ENCODE results near the gene ZNF799.
"Not testable (repeated sequence)": the region's sequence is repeated elsewhere in the genome, so short reads cannot be mapped to it uniquely, and the experiment has no call there.

Gene ZNF799

GRCh38 chr19:12362236-12362635, 38.8 kb downstream of the ZNF799 start:
- not testable (repeated sequence) for DNase-seq (ENCODE audit: low spot score)

GRCh38 chr19:12353375-12353774, 47.7 kb downstream of the ZNF799 start:
- no peak for DNase-seq (ENCODE audit: low spot score)

GRCh38 chr19:12350890-12351197, 50.2 kb downstream of the ZNF799 start:
- no peak for DNase-seq (ENCODE audit: low spot score)

GRCh38 chr19:12350185-12350889, 50.7 kb downstream of the ZNF799 start:
- DNase-seq (ENCODE audit: low spot score) = no peak

- DNase-seq (ENCODE audit: low spot score) = no peak
Measured at GRCh38 chr19:12346896-12347295, 54.2 kb downstream of the ZNF799 start.

GRCh38 chr19:12345197-12345596, 55.9 kb downstream of the ZNF799 start:
- no peak for DNase-seq (ENCODE audit: low spot score)

All from kidney capillary endothelial cell (primary cell).